HG03558 (cell line): ENCODE measurements around the gene METTL9.
A peak's percentile ranks its signal among the peaks of the same experiment; 100 is the strongest.
"Not testable (repeated sequence)": the region's sequence is repeated elsewhere in the genome, so short reads cannot be mapped to it uniquely, and the experiment has no call there.

Source experiments
- ATAC-seq: cut with Tn5 transposase; IDR thresholded peaks from one replicate; pipeline ENCODE4 v1.9.1; 2021; ENCODE audit warnings: moderate number of reproducible peaks; ENCODE audit not compliant: unreplicated experiment; ENCODE audit errors: extremely low read depth

The METTL9 gene

DNA sequence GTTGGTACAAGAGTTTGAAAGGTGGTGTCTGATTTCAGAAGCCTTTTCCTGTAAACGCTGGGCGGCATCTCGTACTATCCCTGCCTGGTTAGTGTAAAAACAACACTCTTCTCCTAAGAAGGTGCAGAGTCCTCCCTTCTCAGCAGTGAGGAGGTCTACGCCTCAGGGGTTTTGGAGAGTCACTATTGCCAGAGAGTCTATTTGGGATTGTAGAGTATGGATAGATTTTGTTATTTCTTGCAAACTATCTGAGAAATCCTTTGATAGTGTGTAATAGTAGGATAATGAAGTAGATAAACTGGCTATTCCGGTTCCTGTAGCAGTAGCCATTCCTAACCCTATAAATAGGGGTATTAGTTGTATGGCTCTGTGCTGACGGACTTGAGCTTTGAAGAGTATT lies 31.5 kb downstream of the METTL9 start:
- ATAC-seq = not testable (repeated sequence)

DNA sequence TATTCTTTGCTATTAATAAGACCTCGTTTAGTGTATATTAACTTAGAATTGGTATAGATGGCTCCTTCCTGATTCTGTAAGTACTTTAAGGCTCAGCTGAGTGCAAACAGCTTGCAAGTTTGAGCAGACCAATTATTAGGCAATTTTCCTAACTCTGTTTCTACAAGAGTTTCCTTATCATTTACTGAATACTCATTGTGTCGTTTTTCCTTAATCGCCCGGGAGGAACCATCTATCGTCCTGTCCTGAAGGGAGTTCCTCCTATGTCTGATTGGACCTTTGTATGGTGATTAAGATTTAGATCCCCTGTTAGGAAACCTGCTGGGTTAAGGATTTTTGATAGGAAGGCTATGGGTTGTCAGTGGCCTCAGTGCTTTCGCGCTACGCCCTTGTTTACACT lies 32.0 kb downstream of the METTL9 start:
- not testable (repeated sequence) for ATAC-seq

DNA sequence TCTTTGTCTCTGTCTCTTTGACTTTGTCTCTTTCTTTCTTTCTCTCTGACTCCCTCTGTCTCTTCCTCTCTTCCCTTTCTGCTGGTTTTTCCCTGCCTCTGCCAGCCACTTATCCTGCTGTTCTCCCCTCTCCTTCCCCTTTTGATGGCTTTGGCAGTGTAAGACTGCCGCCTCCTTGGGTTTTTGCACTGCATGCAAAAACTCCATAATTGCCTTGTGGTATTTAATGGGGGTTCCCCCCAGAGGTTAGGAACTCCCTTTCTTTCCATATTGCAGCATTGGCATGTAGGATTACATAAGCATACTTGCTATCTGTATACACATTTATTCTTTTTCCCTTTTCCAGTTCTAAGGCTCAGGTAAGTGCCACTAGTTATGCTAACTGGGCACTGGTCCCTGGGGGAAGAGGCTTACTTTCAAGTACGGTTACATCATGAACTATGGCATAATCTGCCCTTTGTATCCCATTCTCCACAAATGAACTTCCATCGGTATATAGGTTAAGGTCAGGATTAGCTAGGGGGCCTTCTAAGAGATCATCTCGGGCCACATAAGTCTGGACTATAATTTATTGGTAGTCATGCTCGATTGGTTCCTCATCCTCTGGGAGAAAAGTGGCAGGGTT lies 32.7 kb downstream of the METTL9 start:
- ATAC-seq = not testable (repeated sequence)

DNA sequence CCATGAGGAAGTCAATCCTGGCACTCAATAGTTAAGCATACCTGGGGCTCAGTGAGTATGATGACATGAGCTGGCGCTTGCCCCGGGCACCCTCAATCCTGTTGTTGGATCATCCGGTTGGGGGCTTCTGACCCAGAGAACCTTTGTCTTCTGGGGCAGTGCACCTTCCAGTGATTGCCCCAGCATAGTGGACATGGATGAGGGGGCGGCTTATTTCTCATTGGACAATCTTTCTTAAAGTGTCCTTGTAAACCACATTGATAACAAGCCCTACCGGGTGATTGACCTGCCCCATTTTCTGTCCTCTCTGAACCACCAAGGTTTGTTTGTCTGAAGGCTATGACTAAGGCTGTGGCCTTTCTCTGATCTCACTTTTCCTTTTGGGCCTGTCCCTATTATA lies 34.8 kb downstream of the METTL9 start:
- ATAC-seq = no peak

DNA sequence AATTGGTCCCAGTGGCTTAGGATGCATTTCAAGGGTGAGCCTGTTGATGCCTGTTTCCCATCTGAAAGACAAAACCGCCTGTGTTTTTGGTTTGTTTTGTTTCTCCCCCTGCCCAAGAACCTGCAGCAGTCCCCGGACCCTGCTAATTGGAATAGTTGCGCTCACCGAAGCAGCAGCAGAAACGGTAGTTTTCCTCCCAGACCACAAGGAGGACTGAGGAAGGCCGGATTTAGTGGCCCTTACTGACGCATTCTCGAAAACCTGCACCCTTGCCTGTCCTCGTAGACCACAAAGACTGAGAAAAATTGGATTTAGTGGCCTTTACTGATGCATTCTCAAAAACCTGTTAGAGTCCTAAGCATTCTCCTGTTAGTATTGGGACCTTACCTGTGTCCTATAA lies 36.3 kb downstream of the METTL9 start:
- ATAC-seq = not testable (repeated sequence)

DNA sequence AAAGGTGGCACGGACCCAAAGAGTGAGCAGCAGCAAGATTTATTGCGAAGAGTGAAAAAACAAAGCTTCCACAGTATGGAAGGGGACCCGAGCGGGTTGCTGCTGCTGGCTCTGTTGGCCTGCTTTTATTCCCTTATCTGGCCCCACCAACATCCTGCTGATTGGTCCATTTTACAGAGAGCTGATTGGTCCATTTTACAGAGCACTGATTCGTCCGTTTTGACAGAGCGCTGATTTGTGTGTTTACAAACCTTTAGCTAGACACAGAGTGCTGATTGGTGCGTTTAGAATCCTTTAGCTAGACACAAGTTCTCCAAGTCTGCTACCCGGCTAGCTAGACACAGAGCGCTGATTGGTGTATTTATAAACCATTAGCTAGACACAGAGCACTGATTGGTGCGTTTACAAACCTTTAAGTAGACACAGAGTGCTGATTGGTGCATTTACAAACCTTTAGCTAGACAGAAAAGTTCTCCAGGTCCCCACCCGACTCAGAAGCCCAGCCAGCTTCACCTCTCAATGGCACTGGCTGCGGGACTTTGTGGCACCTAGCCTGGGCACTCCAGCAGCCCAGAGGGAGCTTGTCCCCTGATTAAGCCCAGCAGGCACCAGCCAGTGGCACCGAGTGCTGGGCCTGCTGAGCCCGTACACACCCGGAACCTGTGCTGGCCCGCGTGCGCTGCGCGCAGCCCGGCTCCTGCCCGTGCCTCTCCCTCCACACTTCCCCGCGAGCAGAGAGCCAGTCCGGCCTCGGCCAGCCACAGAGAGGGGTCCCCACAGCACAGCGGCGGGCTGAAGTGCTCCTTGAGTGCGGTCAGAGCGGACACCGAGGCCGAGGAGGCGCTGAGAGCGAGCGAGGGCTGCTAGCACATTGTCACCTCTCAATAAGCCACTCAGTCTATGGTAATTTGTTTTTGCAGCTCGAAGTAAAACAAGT lies 37.9 kb downstream of the METTL9 start:
- no peak for ATAC-seq

DNA sequence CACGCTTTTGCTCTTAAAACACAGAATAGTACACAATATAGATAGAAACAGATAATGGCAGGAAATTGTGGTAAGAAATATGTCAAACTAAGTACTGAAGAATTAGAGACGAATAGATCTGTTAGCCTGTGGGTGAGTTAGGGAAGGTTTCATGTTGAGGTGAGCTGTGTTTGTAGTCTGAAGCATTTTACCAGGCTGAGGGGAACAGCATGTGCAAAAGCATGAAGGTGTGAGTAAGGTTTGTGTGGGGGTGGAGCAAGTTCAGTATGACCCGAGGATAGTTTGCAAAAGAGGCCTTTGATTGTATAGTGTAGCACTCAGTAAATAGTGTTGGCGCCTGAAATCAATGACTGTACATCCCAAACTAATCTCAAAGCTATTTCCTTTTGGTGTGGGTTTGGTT lies 39.2 kb downstream of the METTL9 start:
- ATAC-seq = no peak

DNA sequence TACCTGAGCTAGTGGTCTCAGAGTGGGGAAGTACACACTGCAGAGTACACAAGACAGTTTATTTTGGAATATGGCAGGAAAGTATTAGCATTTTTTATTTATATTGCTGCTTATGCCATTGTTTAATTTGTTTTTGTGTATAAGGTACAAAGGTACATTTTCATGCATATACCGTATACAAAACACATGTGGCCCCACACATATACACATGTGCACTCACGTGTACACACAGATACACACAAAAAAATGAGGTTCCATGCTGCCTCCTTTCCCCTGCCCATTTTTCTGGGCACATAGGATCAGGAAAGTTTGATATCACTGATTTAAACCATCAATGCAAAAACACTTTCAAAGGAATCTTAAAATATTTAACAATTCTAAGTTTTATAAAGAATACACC lies 40.1 kb downstream of the METTL9 start:
- ATAC-seq = no peak

DNA sequence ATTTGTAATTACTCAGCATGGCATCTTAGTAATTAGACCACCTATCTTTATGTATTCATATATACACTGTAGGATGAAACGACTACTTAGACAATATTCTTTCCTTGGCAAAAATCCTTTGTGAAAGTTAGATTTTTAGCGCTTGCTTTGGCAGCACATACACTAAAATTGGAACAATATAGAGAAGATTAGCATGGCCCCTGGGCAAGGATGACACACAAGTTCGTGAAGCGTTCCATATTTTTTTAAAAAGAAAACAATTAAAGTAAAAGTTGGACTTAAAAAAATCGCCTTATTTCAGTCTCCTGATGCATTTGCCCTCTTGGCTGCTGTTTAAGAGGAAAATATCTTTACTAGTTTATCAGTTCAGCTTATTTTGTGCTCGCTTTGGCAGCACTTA lies 42.5 kb downstream of the METTL9 start:
- ATAC-seq = no peak

DNA sequence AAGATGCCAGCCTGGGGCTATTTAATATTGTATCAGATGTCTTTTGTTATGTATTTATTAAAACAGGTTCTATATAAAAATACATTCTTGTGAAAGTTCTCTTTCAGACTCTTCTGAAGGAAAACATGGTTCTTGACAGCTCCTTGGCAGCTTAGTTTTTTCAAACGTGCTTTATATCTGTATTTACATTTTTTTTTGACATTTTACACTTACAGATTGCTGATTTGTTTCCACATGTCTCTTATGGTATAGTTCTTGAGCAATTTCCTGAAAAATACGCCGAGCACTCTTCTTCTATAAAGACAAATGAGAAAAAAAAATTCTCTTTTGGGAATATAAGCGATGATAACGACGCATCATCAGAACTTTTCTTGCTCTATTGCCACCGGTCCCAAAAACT lies 43.5 kb downstream of the METTL9 start:
- no peak for ATAC-seq

DNA sequence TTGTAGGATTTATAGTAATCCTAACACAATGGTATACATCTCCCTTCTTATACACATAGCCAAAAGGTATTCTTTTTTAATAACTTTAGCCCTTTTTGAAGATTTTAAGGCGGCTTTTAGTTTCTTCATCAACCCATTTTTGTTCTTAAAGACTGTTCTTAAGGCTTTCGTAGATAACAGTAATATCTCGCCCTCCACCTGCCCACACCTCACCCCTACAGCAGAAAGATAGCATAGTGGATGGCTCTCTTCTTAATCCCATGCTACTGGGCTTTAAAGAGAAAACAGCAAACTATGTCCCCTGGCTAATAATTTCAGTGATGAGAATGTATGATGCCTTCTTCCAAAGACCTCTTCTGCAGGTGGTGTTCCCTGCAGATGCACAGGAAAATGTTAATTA lies 44.4 kb downstream of the METTL9 start:
- ATAC-seq = no peak

DNA sequence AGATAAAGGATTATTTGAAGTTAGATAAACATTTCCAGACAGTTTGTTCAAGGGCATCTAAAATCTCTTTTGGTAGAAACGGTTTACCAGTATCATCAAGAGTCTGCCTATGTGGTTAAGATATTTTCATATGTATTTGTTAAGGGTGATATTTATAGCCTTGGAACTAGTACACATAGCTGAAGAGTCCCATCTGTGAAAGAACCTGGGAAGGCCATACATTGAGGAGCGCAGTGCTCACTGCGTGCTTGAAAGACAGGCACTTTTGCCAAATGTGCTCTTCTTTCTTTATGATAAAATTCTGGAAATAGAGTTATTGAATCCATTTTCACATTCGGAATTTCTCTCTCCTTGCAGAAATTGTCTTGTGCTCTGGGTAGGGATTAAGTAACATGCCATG lies 45.3 kb downstream of the METTL9 start:
- no peak for ATAC-seq

DNA sequence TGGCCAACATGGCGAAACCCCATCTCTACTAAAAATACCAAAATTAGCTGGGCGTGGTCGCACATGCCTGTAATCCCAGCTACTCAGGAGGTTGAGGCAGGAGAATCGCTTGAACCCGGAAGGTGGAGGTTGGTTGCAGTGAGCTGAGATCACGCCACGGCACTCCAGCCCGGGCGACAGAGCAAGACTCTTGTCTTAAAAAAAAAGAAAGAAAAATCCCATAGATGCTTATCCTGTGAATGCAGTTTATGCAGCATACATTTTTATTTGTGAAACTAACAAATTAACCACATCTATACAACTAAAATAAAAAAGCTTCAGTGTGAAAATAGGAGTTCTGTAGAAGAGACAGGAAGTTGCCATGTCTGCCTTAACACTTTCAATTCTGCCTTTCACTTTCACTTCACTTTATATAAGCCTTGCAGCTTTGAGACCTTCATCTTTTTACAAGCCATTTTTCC lies 45.9 kb downstream of the METTL9 start:
- ATAC-seq = no peak

DNA sequence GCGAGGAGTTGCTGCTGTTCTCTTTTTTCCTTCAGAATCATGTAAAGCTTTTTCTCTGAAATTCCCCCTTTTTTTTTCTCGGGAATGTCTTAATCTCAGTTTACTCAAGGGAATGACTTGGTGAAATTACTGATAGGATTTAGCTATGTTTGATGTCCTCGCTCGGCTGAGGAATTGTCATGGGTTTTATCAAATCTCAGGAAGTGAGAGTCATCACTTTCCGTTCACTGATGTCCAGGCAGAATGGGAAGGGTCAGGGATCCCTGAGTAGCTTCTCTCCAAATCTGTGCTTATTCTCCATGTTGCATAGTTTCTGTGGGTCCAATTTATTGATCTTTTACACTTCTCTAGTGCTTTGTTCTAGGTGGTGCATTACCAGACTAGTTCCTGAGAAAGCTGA lies 46.7 kb downstream of the METTL9 start:
- no peak for ATAC-seq

DNA sequence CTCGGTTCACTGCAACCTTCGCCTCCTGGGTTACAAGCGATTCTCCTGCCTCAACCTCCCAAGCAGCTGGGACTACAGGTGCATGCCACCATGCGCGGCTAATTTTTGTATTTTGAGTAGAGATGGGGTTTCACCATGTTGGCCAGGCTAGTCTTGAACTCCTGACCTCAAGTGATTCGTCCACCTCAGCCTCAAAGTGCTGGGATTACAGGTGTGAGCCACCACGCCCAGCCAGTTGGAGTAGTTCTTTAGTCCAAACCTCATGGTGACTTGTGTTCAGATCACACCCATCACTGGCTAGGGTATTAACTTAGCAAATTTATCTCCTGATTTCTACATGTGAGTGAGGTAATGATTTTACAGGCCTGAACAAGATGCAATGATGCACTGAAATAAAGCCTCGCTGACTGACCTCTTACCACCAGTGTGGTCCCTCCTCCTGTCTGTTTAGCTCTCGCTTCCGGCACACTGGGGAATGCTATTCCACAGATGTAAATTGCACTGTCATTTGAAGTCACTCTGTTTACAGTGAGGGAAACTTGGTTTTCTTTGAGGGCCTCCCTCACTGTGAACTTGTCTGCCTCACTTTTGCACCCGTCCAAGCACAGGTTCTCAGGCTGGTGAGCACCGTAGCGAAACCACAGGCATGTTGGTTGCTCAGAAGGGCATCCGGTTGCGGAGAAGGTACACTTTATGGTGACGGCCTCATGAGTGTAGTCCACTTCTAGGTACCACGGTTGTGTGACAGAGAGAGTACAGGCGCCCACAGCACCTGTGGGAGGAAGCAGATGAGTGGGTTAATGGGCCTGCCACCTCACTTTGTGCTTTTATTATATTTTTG lies 47.6 kb downstream of the METTL9 start:
- peak; percentile 73 for ATAC-seq

DNA sequence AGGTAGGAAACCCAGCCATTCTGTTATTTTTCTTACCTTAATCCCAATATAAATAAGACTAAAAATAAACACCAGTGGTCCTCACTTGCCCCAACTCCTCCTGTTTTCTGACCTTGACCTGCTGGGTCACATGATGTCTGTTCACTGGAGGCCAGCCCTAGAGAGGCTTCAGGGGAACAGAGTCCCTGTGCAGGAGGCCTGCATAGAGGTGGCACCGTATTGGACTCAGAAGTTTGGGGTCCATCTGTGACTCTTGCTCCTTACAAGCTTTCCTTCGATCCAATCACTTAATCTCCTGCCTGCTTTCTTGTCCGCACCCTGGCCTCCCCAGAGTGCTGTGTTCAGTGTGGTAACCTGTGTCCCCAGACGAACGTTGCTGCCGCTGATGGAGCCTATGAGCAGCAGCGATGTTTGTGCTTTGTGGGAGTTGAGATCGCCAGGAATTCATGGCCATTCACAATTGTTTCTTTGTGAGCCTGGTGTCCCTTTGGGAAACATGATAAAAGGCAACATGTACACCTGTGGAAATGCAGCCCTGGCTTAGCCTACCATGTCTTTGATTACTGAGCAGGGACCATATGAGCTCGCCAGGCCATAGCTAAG lies 48.3 kb downstream of the METTL9 start:
- no peak for ATAC-seq

DNA sequence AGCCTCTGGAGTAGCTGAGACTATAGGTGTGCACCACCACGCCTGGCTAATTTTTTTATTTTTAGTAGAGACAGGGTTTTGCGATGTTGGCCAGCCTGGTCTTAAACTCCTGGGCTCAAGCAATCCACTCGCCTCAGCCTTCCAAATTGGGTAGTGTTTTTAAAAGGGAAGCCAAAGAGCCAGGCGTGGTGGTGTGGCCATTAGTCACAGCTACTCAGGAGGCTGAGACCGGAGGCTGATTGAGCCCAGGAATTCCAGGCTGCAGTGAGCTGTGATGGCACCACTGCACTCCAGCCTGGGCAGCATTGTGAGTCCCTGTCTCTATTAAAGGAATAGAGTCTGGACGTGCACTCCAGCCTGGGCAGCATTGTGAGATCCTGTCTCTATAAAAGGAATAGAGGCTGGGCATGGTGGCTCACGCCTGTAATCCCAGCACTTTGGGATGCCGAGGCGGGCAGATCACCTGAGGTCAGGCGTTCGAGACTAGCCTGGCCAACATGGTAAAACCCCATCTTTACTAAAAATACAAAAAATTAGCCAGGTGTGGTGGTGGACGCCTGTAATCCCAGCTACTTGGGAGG lies 50.5 kb downstream of the METTL9 start:
- ATAC-seq = not testable (repeated sequence)

DNA sequence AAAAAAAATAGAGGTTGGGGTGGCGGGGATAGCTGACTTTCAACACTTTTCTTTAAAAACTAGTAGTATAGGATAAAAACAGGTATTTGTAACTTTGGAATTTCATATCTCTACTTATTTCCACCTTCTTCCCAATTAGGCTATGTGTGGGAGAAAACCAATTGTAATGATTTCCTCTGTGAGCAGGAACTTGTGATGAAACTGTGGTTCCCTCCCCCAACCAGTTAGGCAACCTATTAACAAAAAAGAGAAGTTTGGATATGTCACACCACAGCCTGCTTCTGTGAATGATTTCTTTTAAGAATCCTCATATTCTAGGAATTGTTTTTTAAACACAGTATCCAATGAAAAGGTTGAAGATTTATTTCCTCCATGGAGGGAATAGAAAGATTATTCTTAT lies 51.1 kb downstream of the METTL9 start:
- ATAC-seq = no peak

DNA sequence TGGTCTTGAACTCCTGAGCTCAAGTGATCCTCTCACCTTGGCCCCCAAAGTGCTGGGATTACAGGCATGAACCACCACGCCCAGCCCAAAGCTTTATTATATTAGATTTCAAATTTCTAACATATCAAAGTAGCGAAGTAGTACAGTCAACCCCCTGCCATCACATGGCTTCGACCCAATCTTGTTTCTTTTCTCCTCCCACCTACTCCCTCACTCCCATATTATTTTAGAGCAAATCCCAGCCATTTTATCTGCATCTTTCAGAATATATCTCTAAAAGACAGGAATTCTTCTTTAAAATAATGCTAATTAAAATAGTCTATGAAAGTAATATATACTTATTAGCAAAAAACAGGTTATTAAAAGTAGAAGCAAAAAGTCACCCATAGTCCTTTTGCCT lies 52.1 kb downstream of the METTL9 start:
- no peak for ATAC-seq

DNA sequence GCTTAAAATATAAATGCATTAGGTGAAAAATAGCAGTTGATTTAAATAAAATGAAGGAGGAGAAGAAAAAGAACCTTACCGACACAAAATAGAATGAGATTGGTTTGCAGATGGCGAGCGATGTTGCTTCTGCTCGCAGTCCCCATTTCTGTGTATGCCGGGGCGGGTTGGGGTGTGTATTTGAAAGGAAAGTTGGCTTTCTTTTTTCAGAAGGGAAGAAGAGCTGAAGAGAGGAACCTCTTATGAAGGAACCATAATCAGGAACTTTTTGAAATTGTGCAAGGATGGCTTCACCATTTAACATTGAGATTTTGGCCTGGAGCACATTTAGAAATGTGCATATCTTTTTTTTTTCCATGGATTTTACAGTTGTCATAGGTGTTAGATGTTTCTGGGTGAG lies 53.1 kb downstream of the METTL9 start, which contains the start of gene IGSF6:
TSS of gene IGSF6 (minus strand) at position 156 of the 400 bp plus-strand sequence. CDS start at position 146, 10 bp downstream.
- ATAC-seq = no peak
